Fibroblast of peridontal ligament (primary cell): ENCODE results near the gene DNAH1.
A peak's percentile ranks its signal among the peaks of the same experiment; 100 is the strongest.

Experiments
- DNase-seq: peaks from one replicate; pipeline ENCODE4 v3.0.0-alpha.2; 2010; ENCODE audit errors: extremely low read depth

Gene DNAH1

DNA sequence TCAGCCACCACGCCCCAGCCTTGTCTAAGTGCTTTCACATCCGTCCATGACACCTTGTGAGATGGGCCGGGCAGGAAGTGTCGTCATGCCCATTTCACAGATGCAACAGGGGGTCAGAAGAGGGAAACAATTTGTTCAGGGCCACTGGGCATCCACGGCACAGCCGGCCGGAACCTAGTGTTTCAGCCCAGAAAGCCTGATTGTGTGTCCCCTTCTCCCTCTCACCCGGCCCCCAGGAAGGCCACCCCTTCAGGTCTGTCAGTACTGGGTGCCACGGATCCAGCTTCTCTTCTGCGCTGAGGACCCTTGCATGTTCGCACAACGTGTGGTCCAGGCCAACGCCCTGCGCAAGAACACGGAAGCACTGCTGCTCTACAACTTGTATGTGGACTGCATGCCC is 15.8 kb downstream of the DNAH1 start:
- no peak for DNase-seq

- no peak for DNase-seq
These were observed 17.9 kb downstream of the DNAH1 start for GRCh38 chr3:52333869-52334557.

- peak; percentile 12 for DNase-seq
These were observed 22.0 kb downstream of the DNAH1 start for GRCh38 chr3:52338131-52338530.

GRCh38 chr3:52339612-52340011 is 23.5 kb downstream of the DNAH1 start:
- peak; percentile 92 for DNase-seq

GRCh38 chr3:52341123-52341522 is 25.0 kb downstream of the DNAH1 start:
- DNase-seq, result no peak

DNA sequence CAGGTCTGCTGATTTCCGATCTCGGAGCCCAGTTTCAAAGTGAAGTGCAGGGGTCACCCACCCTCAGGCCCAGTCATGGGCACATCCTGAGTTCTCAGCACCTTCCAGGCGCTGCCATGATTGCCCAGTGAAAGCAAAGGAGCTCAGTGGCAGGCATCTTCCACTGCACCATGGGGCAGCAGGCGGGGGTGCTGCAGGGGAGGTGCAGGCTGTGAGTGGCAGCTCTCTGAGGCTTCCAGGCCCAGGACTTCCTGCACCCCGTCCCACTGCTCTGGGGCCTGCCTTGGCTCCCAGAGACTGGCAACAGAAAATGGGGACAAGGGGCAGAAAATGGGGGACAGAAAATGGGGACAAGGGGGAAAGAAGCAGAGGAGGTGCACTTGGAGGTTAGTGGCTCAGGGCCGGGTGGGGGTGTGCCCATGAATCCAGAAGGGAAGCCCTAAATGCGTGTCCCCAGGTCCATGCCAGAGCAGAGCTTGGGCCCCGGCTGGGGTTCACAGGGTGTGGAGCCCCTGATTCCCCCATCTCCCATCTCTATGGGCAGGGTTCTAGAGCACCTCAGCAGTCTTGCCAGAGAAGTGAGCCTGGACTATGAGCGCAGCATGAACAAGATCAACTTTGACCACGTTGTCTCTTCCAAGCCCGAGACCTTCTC is 28.0 kb downstream of the DNAH1 start:
- no peak for DNase-seq

- DNase-seq, result peak; percentile 57
These were observed 29.5 kb downstream of the DNAH1 start for GRCh38 chr3:52345521-52346109.

DNA sequence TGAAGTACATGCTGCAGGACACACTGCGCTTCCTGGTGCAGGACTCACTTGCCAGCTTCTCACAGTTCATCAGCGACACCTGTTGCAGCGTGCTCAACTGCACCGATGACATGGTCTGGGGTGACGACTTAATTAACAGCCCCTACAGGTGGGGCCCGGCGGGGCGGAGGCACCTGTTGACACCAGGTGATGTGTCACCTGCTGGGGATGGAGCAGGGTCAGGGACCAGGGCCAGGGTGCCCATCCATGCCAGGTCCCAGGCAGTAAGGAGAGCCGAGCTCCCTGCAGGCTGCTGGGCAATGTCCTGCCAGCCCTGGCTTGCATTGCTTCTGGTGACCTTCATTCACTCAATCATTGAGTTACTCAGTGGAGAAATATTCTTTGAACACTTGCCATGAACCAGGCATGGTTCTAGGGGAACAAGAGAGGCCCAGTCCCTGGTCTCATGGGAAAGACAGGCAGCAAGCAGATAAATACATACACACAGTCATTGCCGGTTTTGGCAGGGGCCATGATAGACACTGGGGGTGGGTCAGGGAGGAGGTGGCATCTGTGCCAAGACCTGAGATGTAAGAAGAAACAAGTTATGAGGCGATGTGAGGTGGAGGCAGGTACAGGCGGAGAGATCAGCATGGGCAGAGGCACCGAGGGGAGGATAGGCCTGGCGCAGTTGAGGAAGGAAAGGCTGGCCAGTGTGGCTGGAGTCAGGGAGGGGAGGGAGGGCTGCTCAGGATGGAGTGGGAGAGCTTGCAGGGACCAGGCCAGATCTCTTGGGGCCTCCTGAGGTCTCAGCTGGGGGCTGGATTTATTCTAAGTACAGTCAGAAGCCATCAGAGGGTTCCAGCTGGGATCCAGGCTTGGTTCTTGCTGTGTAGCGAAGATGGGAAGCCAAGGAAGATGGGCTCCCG is 30.8 kb downstream of the DNAH1 start:
- peak; percentile 71 for DNase-seq

- DNase-seq, result no peak
These were observed 31.9 kb downstream of the DNAH1 start for GRCh38 chr3:52347716-52348635.

- DNase-seq, result no peak
These were observed 33.0 kb downstream of the DNAH1 start for GRCh38 chr3:52349131-52349530.

GRCh38 chr3:52349611-52350395 is 33.7 kb downstream of the DNAH1 start:
- no peak for DNase-seq

GRCh38 chr3:52350416-52350815 is 34.3 kb downstream of the DNAH1 start:
- DNase-seq, result no peak

DNA sequence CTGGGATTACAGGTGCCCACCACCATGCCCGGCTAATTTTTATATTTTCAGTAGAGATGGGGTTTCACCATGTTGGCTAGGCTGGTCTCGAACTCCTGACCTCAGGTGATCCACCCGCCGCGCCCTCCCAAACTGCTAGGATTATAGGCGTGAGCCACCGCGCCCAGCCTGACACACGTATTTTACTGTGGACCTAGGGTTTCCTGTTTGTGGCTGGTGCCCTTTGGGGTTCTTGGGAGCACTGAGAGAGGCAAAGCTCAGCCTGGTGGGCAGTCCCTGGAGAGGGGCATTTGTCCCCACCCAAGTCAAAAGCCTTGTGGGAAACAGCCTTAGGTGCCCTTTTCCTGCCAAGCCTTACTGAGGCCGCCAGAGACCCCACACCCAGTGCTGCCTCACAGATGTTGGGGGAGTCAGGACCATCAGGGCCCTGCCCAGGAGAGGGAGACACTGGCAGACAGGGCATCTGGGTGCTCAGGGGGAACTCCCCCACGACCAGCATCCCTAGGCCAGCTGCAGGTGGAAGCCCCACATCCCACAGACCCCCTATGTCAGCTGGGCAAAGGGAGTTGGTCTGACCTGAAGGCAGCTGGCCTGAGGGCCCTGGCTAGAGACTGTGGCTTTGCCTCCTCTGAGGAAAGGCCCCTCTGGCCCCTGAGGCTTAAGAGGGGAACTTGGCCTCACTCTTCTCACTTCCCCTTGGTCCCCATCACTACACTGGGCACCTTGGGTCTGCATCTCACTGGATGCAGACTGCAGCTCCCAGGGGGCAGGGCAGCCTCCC is 35.1 kb downstream of the DNAH1 start:
- DNase-seq, result no peak

GRCh38 chr3:52351762-52352368 is 35.7 kb downstream of the DNAH1 start:
- DNase-seq, result no peak

DNA sequence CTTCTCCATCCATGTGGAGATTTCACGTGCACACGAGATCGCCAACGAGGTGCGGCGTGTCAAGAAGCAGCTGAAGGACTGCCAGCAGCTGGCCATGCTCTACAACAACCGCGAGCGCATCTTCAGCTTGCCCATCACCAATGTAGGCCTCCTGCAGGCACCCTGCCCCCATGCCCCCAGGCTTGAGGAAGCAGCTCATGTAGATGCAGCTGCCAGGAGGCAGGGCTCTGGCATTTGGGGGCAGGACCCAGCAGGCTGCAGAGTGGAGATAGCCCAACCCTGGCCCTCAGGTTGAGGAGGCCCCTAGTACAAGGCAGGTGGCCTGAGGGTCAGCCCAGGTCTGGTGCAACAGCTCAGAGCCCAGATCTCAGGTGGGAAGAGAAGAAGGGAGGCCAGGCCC is 36.4 kb downstream of the DNAH1 start:
- no peak for DNase-seq

GRCh38 chr3:52353291-52353855 is 37.3 kb downstream of the DNAH1 start:
- no peak for DNase-seq

GRCh38 chr3:52354676-52355075 is 38.6 kb downstream of the DNAH1 start:
- DNase-seq, result no peak

DNA sequence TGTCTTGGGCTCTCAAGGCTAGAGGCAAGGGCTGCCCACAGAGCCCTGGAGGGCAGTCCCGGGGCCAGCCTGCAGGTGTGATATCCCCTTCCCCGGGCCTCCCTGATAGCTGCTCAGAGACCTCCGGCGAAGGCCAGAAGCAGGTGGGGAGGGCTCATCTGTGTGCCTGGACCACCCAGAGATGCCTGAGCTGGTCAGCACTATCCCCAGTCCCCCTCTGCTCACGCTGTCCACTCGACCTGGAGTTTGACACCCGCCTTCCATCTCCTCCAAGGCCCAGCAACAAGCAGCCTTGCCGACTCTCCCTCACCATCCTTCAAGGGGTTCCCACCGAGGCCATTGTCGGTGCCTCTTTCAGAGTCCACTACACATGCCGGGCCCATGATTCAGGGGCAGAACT is 39.4 kb downstream of the DNAH1 start:
- DNase-seq, result no peak

GRCh38 chr3:52356126-52356525 is 40.0 kb downstream of the DNAH1 start:
- DNase-seq, result no peak
